ENCODE data around the gene TRMT11. TPM values are rescaled to one million over a fixed set of nuclear protein-coding genes. Genes with fewer than 3 reads are reported as not detected.

Gene TRMT11
- total and polyA plus RNA-seq, 4 donors: 9.9 to 46.1 (median 15.3) TPM

- Histone ChIP-seq H3K27ac (ENCODE audit: low read depth in 1 of 2, low read length in 1 of 2) (no peak overlapping the region), H3K27me3 (ENCODE audit: control insufficient read depth in 3 of 3, insufficient read depth in 3 of 3, low read length in 2 of 3) (no peaks in the 10 kb centered on the region), H3K9ac (ENCODE audit: insufficient read depth in 1 of 2, low read length in 2 of 2) (no peak overlapping the region), H3K4me3 (no peak overlapping the region), H3K36me3 (ENCODE audit: control insufficient read depth in 4 of 4, insufficient read depth in 4 of 4, low read length in 4 of 4) (peaks cover 0 to 9% (median 4%) of the 10 kb centered on the region in 4 donors), H3K4me1 (ENCODE audit: control insufficient read depth in 5 of 5, insufficient read depth in 5 of 5, low read length in 5 of 5) (peaks cover 0 to 6% (median 0%) of the 10 kb centered on the region in 5 donors), H3K9me3 (ENCODE audit: control insufficient read depth in 4 of 4, insufficient read depth in 3 of 4, low read length in 3 of 4) (no peaks in the 10 kb centered on the region)
- 7 to 12% methylated on average over 8 of the region's 8 CpGs for WGBS, 2 donors
- peak; percentile 93 for TF ChIP-seq CTCF (IDR thresholded peaks at IDR 0.05; ENCODE audit: control extremely low read depth, extremely low read depth)
- ATAC-seq (ENCODE audit: insufficient read depth, low FRiP score) (peak; percentile 95), DNase-seq (peak; percentile 56 to 78 (median 75))
These were observed 9.7 kb downstream of the TRMT11 start for GRCh38 chr6:125995972-125996580.

DNA sequence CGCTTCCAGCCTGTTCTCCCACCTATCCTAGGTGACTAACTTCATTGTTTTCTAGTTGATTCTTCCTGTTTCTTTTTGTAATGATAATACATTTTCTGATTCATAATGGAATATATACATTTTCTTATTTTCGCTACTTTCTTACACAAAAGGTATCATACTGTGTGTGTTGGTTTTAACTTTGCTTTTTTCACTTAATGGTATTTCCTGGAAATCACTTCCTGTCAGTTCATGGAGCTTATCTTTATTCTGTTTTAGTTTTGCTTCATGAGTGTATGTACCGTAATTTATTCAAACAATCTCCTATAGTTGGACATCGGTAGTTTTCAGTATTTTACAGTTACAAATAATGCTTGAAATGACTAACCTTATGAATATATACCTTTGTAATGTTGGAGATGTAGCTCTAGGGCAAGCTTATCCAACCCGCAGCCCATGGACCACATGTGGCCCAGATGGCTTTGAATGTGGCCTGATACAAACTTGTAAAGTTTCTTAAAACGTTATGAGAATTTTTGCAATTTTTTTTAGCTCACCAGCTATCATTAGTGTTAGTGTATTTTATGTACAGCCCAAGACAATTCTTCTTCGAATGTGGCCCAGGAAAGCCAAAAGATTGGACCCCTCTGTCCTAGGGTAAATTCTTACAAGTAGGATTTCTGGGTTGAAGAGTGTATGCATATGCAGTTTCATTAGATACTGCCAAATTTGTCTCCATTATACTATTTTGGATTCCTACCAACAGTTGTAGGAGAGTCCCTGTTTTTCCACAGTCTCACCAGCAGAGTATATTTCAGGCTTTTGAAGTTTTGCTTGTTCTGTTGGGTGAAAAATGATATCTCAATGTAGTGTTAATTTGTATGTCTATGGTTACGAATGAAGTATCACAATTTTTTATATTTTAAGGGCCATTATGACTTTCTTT is 16.7 kb downstream of the TRMT11 start:
- no peak for TF ChIP-seq CTCF (IDR thresholded peaks at IDR 0.05; ENCODE audit: control extremely low read depth, extremely low read depth)
- Histone ChIP-seq H3K9me3 (ENCODE audit: control insufficient read depth in 4 of 4, insufficient read depth in 3 of 4, low read length in 3 of 4) (no peaks in the 10 kb centered on the region), H3K27ac (ENCODE audit: low read depth in 1 of 2, low read length in 1 of 2) (no peak overlapping the region), H3K4me1 (ENCODE audit: control insufficient read depth in 5 of 5, insufficient read depth in 5 of 5, low read length in 5 of 5) (peaks cover 0 to 2% (median 0%) of the 10 kb centered on the region in 5 donors), H3K9ac (ENCODE audit: insufficient read depth in 1 of 2, low read length in 2 of 2) (no peak overlapping the region), H3K27me3 (ENCODE audit: control insufficient read depth in 3 of 3, insufficient read depth in 3 of 3, low read length in 2 of 3) (no peaks in the 10 kb centered on the region), H3K36me3 (ENCODE audit: control insufficient read depth in 4 of 4, insufficient read depth in 4 of 4, low read length in 4 of 4) (peaks cover 0 to 11% (median 5%) of the 10 kb centered on the region in 4 donors), H3K4me3 (no peak overlapping the region)
- ATAC-seq (ENCODE audit: insufficient read depth, low FRiP score): no peak
- no peak for DNase-seq
- 94 to 97% methylated on average over 8 of the region's 8 CpGs for whole genome bisulfite sequencing, 2 donors

- no peak for TF ChIP-seq CTCF (IDR thresholded peaks at IDR 0.05; ENCODE audit: control extremely low read depth, extremely low read depth)
- DNase-seq (peak in 2 of 3 donors; percentile 41 to 54), ATAC-seq (ENCODE audit: insufficient read depth, low FRiP score) (no peak)
- no peak overlapping the region for H3K27ac ChIP-seq (ENCODE audit: low read depth in 1 of 2, low read length in 1 of 2)
- no peak overlapping the region for H3K4me3 ChIP-seq
- H3K9me3 ChIP-seq (ENCODE audit: control insufficient read depth in 4 of 4, insufficient read depth in 3 of 4, low read length in 3 of 4): no peaks in the 10 kb centered on the region
- H3K4me1 ChIP-seq (ENCODE audit: control insufficient read depth in 5 of 5, insufficient read depth in 5 of 5, low read length in 5 of 5): peaks cover 0 to 6% (median 0%) of the 10 kb centered on the region in 5 donors
- no peak overlapping the region for H3K9ac ChIP-seq (ENCODE audit: insufficient read depth in 1 of 2, low read length in 2 of 2)
- H3K27me3 ChIP-seq (ENCODE audit: control insufficient read depth in 3 of 3, insufficient read depth in 3 of 3, low read length in 2 of 3): no peaks in the 10 kb centered on the region
- H3K36me3 ChIP-seq (ENCODE audit: control insufficient read depth in 4 of 4, insufficient read depth in 4 of 4, low read length in 4 of 4): peaks cover 7 to 27% (median 20%) of the 10 kb centered on the region in 4 donors
These were observed 21.5 kb downstream of the TRMT11 start for GRCh38 chr6:126007800-126008199.

All from lung (tissue), 12 donors.